GM10266 (cell line): Measurements from ENCODE around the gene DIS3L2.

Experiments
- DNase-seq: peaks from one replicate; pipeline ENCODE4 v3.0.0; 2012; ENCODE audit errors: extremely low spot score
- CTCF ChIP-seq: IDR thresholded peaks from 2 replicates; pipeline ENCODE4 v1.5.1; 2012; ENCODE audit warnings: mild to moderate bottlenecking, low read depth; ENCODE audit not compliant: control insufficient read depth, insufficient read depth; ENCODE audit errors: missing control alignments

Gene DIS3L2

GRCh38 chr2:232300894-232301387, 339.4 kb downstream of the DIS3L2 start:
- TF ChIP-seq CTCF = no peak
- no peak for DNase-seq

GRCh38 chr2:232304236-232304635, 342.7 kb downstream of the DIS3L2 start:
- no peak for TF ChIP-seq CTCF
- no peak for DNase-seq

- TF ChIP-seq CTCF = no peak
- no peak for DNase-seq
Measured at GRCh38 chr2:232306741-232307305, 345.3 kb downstream of the DIS3L2 start.

- DNase-seq = no peak
- no peak for TF ChIP-seq CTCF
Measured at GRCh38 chr2:232307854-232308253, 346.3 kb downstream of the DIS3L2 start.

- TF ChIP-seq CTCF = no peak
- no peak for DNase-seq
Measured at GRCh38 chr2:232308986-232309385, 347.5 kb downstream of the DIS3L2 start.

- no peak for TF ChIP-seq CTCF
- no peak for DNase-seq
Measured at GRCh38 chr2:232309592-232309991, 348.1 kb downstream of the DIS3L2 start.

- TF ChIP-seq CTCF = no peak
- DNase-seq = no peak
Measured at GRCh38 chr2:232310121-232310520, 348.6 kb downstream of the DIS3L2 start.
